ENCODE results near the gene RAB27A.
"Not testable (repeated sequence)": the region's sequence is repeated elsewhere in the genome, so short reads cannot be mapped to it uniquely, and the experiment has no call there.

RAB27A gene

GRCh38 chr15:55289746-55290527 lies at the start of gene RAB27A:
Gene RAB27A (minus strand): TSS chr15:55289813. CDS start chr15:55234934, 54,879 bp downstream.
- peak; percentile 62 to 66 (median 65) for DNase-seq (ENCODE audit: low read depth in 3 of 3)

- no peak for DNase-seq (ENCODE audit: low read depth in 3 of 3)
These were observed 47.5 kb upstream of the RAB27A start for GRCh38 chr15:55337160-55337559.

- no peak for DNase-seq (ENCODE audit: low read depth in 3 of 3)
These were observed 45.4 kb upstream of the RAB27A start for GRCh38 chr15:55334997-55335396.

GRCh38 chr15:55334371-55334770 lies 44.8 kb upstream of the RAB27A start:
- DNase-seq (ENCODE audit: low read depth in 3 of 3): no peak

GRCh38 chr15:55327387-55327786 lies 37.8 kb upstream of the RAB27A start:
- DNase-seq (ENCODE audit: low read depth in 3 of 3): no peak

GRCh38 chr15:55322467-55322866 lies 32.9 kb upstream of the RAB27A start:
- no peak for DNase-seq (ENCODE audit: low read depth in 3 of 3)

- no peak for DNase-seq (ENCODE audit: low read depth in 3 of 3)
These were observed 31.4 kb upstream of the RAB27A start for GRCh38 chr15:55320963-55321362.

GRCh38 chr15:55320238-55320550 lies 30.6 kb upstream of the RAB27A start:
- DNase-seq (ENCODE audit: low read depth in 3 of 3): no peak

GRCh38 chr15:55319537-55320237 lies 30.1 kb upstream of the RAB27A start:
- no peak for DNase-seq (ENCODE audit: low read depth in 3 of 3)

- peak; percentile 48 to 60 (median 59) for DNase-seq (ENCODE audit: low read depth in 3 of 3)
These were observed 29.2 kb upstream of the RAB27A start, which contains the start of the genes PIGB and PIGBOS1 for GRCh38 chr15:55318588-55319494. Gene PIGB (plus strand): TSS chr15:55319222. CDS start chr15:55319251, 29 bp downstream. Gene PIGBOS1 (minus strand): TSS chr15:55319123. CDS start chr15:55317792, 1,331 bp downstream.

GRCh38 chr15:55302801-55303200 lies 13.2 kb upstream of the RAB27A start:
- DNase-seq (ENCODE audit: low read depth in 3 of 3): not testable (repeated sequence)

- DNase-seq (ENCODE audit: low read depth in 3 of 3): no peak
These were observed 7.7 kb upstream of the RAB27A start for GRCh38 chr15:55297315-55297714.

GRCh38 chr15:55290528-55291057 lies 980 bp upstream of the RAB27A start:
- peak; percentile 69 to 80 (median 76) for DNase-seq (ENCODE audit: low read depth in 3 of 3)

- DNase-seq (ENCODE audit: low read depth in 3 of 3): no peak
These were observed 435 bp downstream of the RAB27A start for GRCh38 chr15:55289011-55289745.

- DNase-seq (ENCODE audit: low read depth in 3 of 3): no peak
These were observed 1.5 kb downstream of the RAB27A start for GRCh38 chr15:55288006-55288717.

- not testable (repeated sequence) for DNase-seq (ENCODE audit: low read depth in 3 of 3)
These were observed 3.0 kb downstream of the RAB27A start for GRCh38 chr15:55286442-55287189.

- no peak for DNase-seq (ENCODE audit: low read depth in 3 of 3)
These were observed 5.2 kb downstream of the RAB27A start for GRCh38 chr15:55284426-55284825.

GRCh38 chr15:55283379-55284147 lies 6.0 kb downstream of the RAB27A start:
- DNase-seq (ENCODE audit: low read depth in 3 of 3): no peak
